GM23248 (cell line): ENCODE data around the gene WAC. TPM values are rescaled to one million over a fixed set of nuclear protein-coding genes. Genes with fewer than 3 reads are reported as not detected.

Experiments
- DNase-seq: peaks from one replicate; pipeline ENCODE4 v3.0.0-alpha.2; 2015
- H2AFZ ChIP-seq: fragments of 200-600 bp; sonication (generic); 2 replicates; pipeline ENCODE4 v1.6.1; 2016; ENCODE audit warnings: antibody characterized with exemption
- H3F3A ChIP-seq: fragments of 200-600 bp; sonication (generic); 2 replicates; pipeline ENCODE4 v1.6.1; 2016; ENCODE audit warnings: mild to moderate bottlenecking, antibody characterized with exemption, mixed run types; ENCODE audit not compliant: insufficient read depth
- H3K27ac ChIP-seq: fragments of 200-600 bp; sonication (generic); 2 replicates; pipeline ENCODE4 v1.5.1; 2016; ENCODE audit warnings: mild to moderate bottlenecking
- H3K27me3 ChIP-seq: fragments of 200-600 bp; sonication (generic); replicated peaks from 2 replicates; pipeline ENCODE4 v1.6.1; 2016; ENCODE audit warnings: mild to moderate bottlenecking; ENCODE audit not compliant: insufficient read depth
- H3K36me3 ChIP-seq: fragments of 200-600 bp; sonication (generic); 2 replicates; pipeline ENCODE4 v1.6.1; 2016; ENCODE audit warnings: low read depth, mild to moderate bottlenecking
- H3K4me1 ChIP-seq: fragments of 200-600 bp; sonication (generic); 2 replicates; pipeline ENCODE4 v1.6.1; 2016; ENCODE audit warnings: mild to moderate bottlenecking; ENCODE audit not compliant: insufficient read depth
- H3K4me2 ChIP-seq: fragments of 200-600 bp; sonication (generic); one replicate; pipeline ENCODE4 v1.6.1; 2016; ENCODE audit warnings: mild to moderate bottlenecking; ENCODE audit not compliant: unreplicated experiment
- H3K4me3 ChIP-seq: fragments of 200-600 bp; sonication (generic); 2 replicates; pipeline ENCODE4 v1.5.1; 2016; ENCODE audit warnings: mild to moderate bottlenecking
- H3K79me2 ChIP-seq: fragments of 200-600 bp; sonication (generic); 2 replicates; pipeline ENCODE4 v1.6.1; 2016; ENCODE audit warnings: mild to moderate bottlenecking; ENCODE audit not compliant: insufficient read depth
- H3K9ac ChIP-seq: fragments of 200-600 bp; sonication (generic); 2 replicates; pipeline ENCODE4 v1.6.1; 2016; ENCODE audit warnings: mild to moderate bottlenecking
- H3K9me2 ChIP-seq: fragments of 200-600 bp; sonication (generic); 2 replicates; pipeline ENCODE4 v1.6.1; 2016; ENCODE audit warnings: mixed run types, mild to moderate bottlenecking, moderate library complexity; ENCODE audit not compliant: insufficient read depth
- H3K9me3 ChIP-seq: fragments of 200-600 bp; sonication (generic); one replicate; pipeline ENCODE4 v1.6.1; 2017; ENCODE audit warnings: low read depth
- H4K20me1 ChIP-seq: fragments of 200-600 bp; sonication (generic); 2 replicates; pipeline ENCODE4 v1.6.0; 2016; ENCODE audit not compliant: insufficient read depth
- EZH2 ChIP-seq: fragments of 200-600 bp; sonication (generic); IDR thresholded peaks from 2 replicates; pipeline ENCODE4 v1.6.1; 2018; ENCODE audit warnings: antibody characterized with exemption, mild to moderate bottlenecking; ENCODE audit not compliant: insufficient read depth, poor library complexity, severe bottlenecking
- EZH2phosphoT487 ChIP-seq: fragments of 200-600 bp; sonication (generic); IDR thresholded peaks from 2 replicates; pipeline ENCODE4 v1.6.1; 2018; ENCODE audit warnings: antibody characterized with exemption, moderate library complexity, mild to moderate bottlenecking, low read depth; ENCODE audit not compliant: insufficient read depth
- WGBS, 2 experiments: methylation state at CpG; one replicate each; pipeline ENCODE4 v1.1.6; 2015 to 2017; ENCODE audit warnings: low lambda C conversion rate in 2 of 2, low coverage in 1 of 2; ENCODE audit errors: missing lambda C conversion rate in 2 of 2; 5-methylcytosine and 5-hydroxymethylcytosine counted together
- in situ Hi-C: fragments of 300-500 bp; cut with MboI; formaldehyde crosslinking; loops from 2 replicates; pipeline ENCODE4 v1.15.0; 2020
- polyA plus RNA-seq: library from polyadenylated mRNA; unstranded; fragments of >200 nt; fragmentation: Nextera tagmentation; extraction: Ambion mirVana; gene quantifications from 2 replicates; pipeline ENCODE4 v1.2.1, GENCODE V29; 2016
- total RNA-seq: library from RNA; depleted of rRNA; stranded (reverse); fragments of >200 nt; shearing (Covaris generic); gene quantifications from 2 replicates; pipeline ENCODE4 v1.2.3, GENCODE V29; 2014

WAC gene
- total and polyA plus RNA-seq, 2 experiments from 2014 or later: 54.3 to 57.5 TPM

DNA sequence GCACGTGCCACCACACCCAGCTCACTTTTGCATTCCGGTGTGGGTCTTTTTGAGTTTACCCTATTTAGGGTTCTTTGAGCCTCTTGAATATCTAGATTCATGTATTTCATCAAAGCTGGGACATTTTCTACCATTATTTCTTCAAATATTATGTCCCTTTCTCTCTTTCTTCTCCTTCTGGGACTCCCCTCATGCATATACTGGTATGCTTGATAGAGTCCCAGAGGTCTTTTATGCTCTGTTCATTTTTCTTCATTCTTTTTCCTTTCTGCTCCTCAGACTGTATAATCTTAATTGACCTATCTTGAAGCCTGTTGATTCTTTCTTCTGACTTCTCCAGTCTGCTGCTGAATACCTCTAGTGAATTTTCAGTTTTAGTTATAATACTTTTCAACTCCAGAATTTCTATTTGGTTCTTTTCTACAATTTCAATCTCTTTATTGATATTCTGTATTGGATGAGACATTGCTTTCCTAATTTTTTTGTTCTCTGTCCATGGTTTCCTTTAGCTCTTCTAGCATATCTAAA lies 9.1 kb upstream of the WAC start:
- peaks cover 3% of the 10 kb centered on the region; the same call in 1 of the 2 replicates for H4K20me1 ChIP-seq
- in situ Hi-C loops: no loop called here
- peaks cover 18% of the 10 kb centered on the region for H3K36me3 ChIP-seq
- no peak overlapping the region for H3K4me3 ChIP-seq
- 98 to 100% methylated on average over 2 of the region's 2 CpGs for WGBS, 2 experiments
- H3K27me3 ChIP-seq: no peaks in the 10 kb centered on the region
- no peak overlapping the region for H3K27ac ChIP-seq
- no peak overlapping the region for H2AFZ ChIP-seq
- peaks cover 50% of the 10 kb centered on the region for H3K79me2 ChIP-seq
- no peaks in the 10 kb centered on the region for H3K9me3 ChIP-seq
- H3K4me1 ChIP-seq: peaks cover 8% of the 10 kb centered on the region
- DNase-seq: no peak
- 0 out of 2 replicates have a peak, but pooled peaks cover 14% of the 10 kb centered on the region for H3F3A ChIP-seq
- TF ChIP-seq EZH2phosphoT487: no peak
- TF ChIP-seq EZH2: no peak
- H3K4me2 ChIP-seq: no peak overlapping the region
- H3K9me2 ChIP-seq: no peaks in the 10 kb centered on the region
- H3K9ac ChIP-seq: no peak overlapping the region

DNA sequence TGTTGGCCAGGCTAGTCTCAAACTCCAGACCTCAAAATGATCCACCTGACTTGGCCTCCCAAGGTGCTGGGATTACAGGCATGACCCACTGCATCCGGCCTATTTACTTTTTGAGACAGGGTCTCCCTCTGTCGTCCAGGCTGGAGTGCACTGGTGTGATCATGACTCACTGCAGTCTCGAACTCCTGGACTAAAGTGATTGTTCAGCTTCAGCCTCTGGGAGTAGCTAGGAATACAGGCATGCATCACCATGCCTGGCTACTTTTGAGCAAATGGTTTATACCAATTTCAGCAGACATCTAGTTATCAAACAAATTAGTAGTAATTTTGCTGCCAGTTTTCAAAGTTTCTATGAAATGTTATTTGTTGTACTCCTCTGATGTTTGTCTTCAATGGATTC lies 2.2 kb upstream of the WAC start:
- DNase-seq: peak; percentile 53
- 79 to 80% methylated on average over 3 of the region's 3 CpGs for WGBS, 2 experiments
- H3K4me3 ChIP-seq: peak overlapping the region; percentile 100
- H3K27ac ChIP-seq: no peak overlapping the region
- in situ Hi-C loops: no loop called here
- TF ChIP-seq EZH2: no peak
- H4K20me1 ChIP-seq: peaks cover 11% of the 10 kb centered on the region; the same call in 1 of the 2 replicates
- H3K9ac ChIP-seq: peak overlapping the region; percentile 97
- H3F3A ChIP-seq: no peaks in the 10 kb centered on the region
- H3K9me3 ChIP-seq: no peaks in the 10 kb centered on the region
- H3K79me2 ChIP-seq: peaks cover 90% of the 10 kb centered on the region
- no peak overlapping the region for H2AFZ ChIP-seq
- H3K4me1 ChIP-seq: peaks cover 20% of the 10 kb centered on the region
- H3K4me2 ChIP-seq: peak overlapping the region; percentile 80
- no peaks in the 10 kb centered on the region for H3K27me3 ChIP-seq
- H3K36me3 ChIP-seq: peaks cover 10% of the 10 kb centered on the region
- H3K9me2 ChIP-seq: no peaks in the 10 kb centered on the region

DNA sequence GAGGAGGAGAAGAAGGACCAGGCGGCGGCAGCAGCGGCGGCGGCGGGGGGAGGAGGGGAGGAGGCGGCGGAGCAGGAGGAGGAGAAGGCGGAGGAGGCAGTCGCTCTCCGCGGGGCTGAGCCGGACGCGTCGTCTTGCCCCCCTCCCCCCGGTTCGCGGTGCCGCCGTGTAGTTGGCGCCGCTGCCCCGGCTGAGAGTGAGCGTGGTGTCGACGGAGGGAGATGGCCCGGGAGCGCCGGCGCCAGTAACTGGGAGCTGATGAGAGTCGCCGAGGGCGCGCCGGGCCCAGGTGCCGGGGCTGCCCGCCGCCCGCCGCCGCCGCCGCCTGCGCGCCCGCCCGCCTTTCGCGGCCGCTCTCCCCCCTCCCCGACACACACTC lies 257 bp downstream of the WAC start:
- Histone ChIP-seq H3K4me2 (peak overlapping the region; percentile 38), H3K9me2 (no peaks in the 10 kb centered on the region), H3K9ac (peak overlapping the region; percentile 97), H2AFZ (peak overlapping the region; percentile 77), H3K79me2 (peaks cover 91% of the 10 kb centered on the region), H3F3A (no peaks in the 10 kb centered on the region), H3K36me3 (peaks cover 34% of the 10 kb centered on the region), H3K27ac (peak overlapping the region; percentile 97), H4K20me1 (0 out of 2 replicates have a peak, but pooled peaks cover 8% of the 10 kb centered on the region), H3K27me3 (no peaks in the 10 kb centered on the region), H3K9me3 (no peaks in the 10 kb centered on the region), H3K4me3 (peak overlapping the region; percentile 100), H3K4me1 (peaks cover 31% of the 10 kb centered on the region)
- in situ Hi-C loops: no loop called here
- 0 to 1% methylated on average over 4 to 50 of the region's 52 CpGs for WGBS, 2 experiments
- TF ChIP-seq EZH2 (no peak), EZH2phosphoT487 (no peak)
- DNase-seq: no peak

DNA sequence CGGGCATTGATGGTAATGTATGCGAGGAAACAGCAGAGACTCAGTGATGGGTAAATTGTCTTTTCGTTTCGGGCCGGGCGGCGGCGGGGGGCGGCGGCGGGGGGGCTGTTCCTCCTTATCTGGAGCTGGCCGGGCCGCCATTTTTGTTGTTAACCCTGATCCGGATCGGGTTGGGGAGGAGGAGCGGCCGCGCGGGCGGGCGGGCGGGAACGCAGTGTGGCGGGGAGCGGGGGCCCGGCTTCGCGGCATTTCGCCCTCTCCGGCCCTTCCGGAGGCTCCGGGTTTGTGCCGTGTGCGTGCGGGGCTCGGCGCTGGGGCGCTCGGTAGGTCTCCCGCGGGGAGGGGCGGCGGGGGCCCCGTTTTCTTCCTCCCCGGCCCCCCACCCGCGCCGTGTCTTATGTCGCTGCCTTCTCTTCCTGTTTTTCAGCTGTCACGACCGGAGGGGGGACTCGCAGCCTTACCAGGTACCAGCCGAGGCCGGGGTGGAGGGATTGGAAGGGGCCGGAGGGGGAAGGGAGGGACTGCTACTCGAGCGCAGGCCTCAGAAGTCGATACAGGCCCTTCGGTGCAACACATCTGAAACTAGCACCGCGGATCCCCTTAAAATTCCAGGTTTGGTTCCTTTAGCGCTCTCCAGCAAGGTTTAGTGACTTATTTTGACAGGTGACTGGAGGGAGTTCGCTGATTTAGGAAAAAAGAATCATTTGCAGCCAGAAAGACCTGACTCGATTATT lies 820 bp downstream of the WAC start:
- peak overlapping the region; percentile 75 for H2AFZ ChIP-seq
- peak overlapping the region; percentile 100 for H3K4me3 ChIP-seq
- peak overlapping the region; percentile 97 for H3K9ac ChIP-seq
- H3K4me2 ChIP-seq: peak overlapping the region; percentile 94
- peaks cover 39% of the 10 kb centered on the region for H3K36me3 ChIP-seq
- H3K27me3 ChIP-seq: no peaks in the 10 kb centered on the region
- in situ Hi-C loops: no loop called here
- 0 to 1% methylated on average over 11 to 54 of the region's 64 CpGs for WGBS, 2 experiments
- peaks cover 31% of the 10 kb centered on the region for H3K4me1 ChIP-seq
- H3K27ac ChIP-seq: peak overlapping the region; percentile 97
- H3K79me2 ChIP-seq: peaks cover 91% of the 10 kb centered on the region
- TF ChIP-seq EZH2phosphoT487 (no peak), EZH2 (no peak)
- no peaks in the 10 kb centered on the region for H3K9me2 ChIP-seq
- DNase-seq: peak; percentile 85
- H3K9me3 ChIP-seq: no peaks in the 10 kb centered on the region
- no peaks in the 10 kb centered on the region for H3F3A ChIP-seq
- 0 out of 2 replicates have a peak, but pooled peaks cover 8% of the 10 kb centered on the region for H4K20me1 ChIP-seq
